HCT116 (cell line): Measurements from ENCODE around the gene HAND1. TPM values are rescaled to one million over a fixed set of nuclear protein-coding genes. Genes with fewer than 3 reads are reported as not detected.

Source experiments
- ATAC-seq: fragments of 200-7000 bp; cut with Tn5 transposase; 2 replicates; pipeline ENCODE4 v1.9.1; 2020; ENCODE audit warnings: mild to moderate bottlenecking, moderate library complexity
- BruUV-seq: library from RNA; stranded (reverse); fragments of 400-500 nt; replicated peaks from 2 replicates; lab custom pipeline; 2021; lab: Mats Ljungman, UMichigan
- CTCF ChIA-PET: fragments of 300-600 bp; sonication (Branson Sonifier 250); formaldehyde crosslinking; loops from one replicate; lab custom pipeline; 2021; ENCODE audit warnings: antibody characterized with exemption; lab: Charles Lee
- POLR2A ChIA-PET: fragments of 300-600, 350-600 bp; sonication (Branson Sonifier 250); formaldehyde crosslinking; loops from one replicate; lab custom pipeline; 2021; ENCODE audit warnings: antibody characterized with exemption; lab: Charles Lee
- RAD21 ChIA-PET, 2 experiments: fragments of 300-600 bp; sonication (Branson Sonifier 250); formaldehyde crosslinking; loops; one replicate each; lab custom pipeline; 2023; ENCODE audit warnings: low total read pairs in 2 of 2; ENCODE audit not compliant: uncharacterized antibody in 2 of 2, unreplicated experiment in 2 of 2, low non-redundant PET in 1 of 2; lab: Charles Lee
- DNase-seq: peaks from one replicate; pipeline ENCODE4 v3.0.0-alpha.2; 2010; ENCODE audit warnings: low read depth, low spot score
- H2AFZ ChIP-seq: fragments of 200-600 bp; shearing (Covaris generic), sonication (generic); 2 replicates; pipeline ENCODE4 v1.6.1; 2017; ENCODE audit warnings: low read depth, mixed run types, mixed read lengths, antibody characterized with exemption, low read length; ENCODE audit not compliant: poor library complexity, severe bottlenecking
- H3K27ac ChIP-seq: 2 replicates; pipeline ENCODE4 v1.5.1; 2012; ENCODE audit warnings: low read depth, low read length
- H3K27me3 ChIP-seq: fragments of 200-600 bp; sonication (generic); 2 replicates; pipeline ENCODE4 v1.6.1; 2016; ENCODE audit warnings: mixed run types, low read length, mixed read lengths; ENCODE audit not compliant: insufficient read depth
- H3K36me3 ChIP-seq, 2 experiments: fragments of 200-500 bp in 1 of 2; fragments of 200-600 bp in 1 of 2; sonication (Bioruptor generic) in 1 of 2; sonication (generic) in 1 of 2; 2 replicates each; pipeline versions ENCODE4 v1.5.1 to v1.6.1; 2014 to 2016; ENCODE audit warnings: low read length in 2 of 2, inconsistent platforms in 1 of 2, mixed read lengths in 1 of 2, mixed run types in 1 of 2; ENCODE audit not compliant: insufficient read depth in 2 of 2, control insufficient read depth in 1 of 2
- H3K4me1 ChIP-seq, 2 experiments: fragments of 200-600 bp in 1 of 2; sonication (generic) in 1 of 2; 2 replicates each; pipeline versions ENCODE4 v1.5.1 to v1.6.1; 2012 to 2017; ENCODE audit warnings: low read length in 2 of 2, inconsistent platforms in 1 of 2, mild to moderate bottlenecking in 1 of 2, mixed read lengths in 1 of 2, mixed run types in 1 of 2, moderate library complexity in 1 of 2; ENCODE audit not compliant: insufficient read depth in 2 of 2, control insufficient read depth in 1 of 2
- H3K4me2 ChIP-seq: fragments of 200-600 bp; sonication (generic); 2 replicates; pipeline ENCODE4 v1.6.1; 2017; ENCODE audit warnings: mixed run types, low read length, mixed read lengths
- H3K4me3 ChIP-seq, 2 experiments: fragments of 200-600 bp in 1 of 2; sonication (generic) in 1 of 2; replicated peaks in 1 of 2; 2 replicates each; pipeline ENCODE4 v1.5.1; 2011 to 2016; ENCODE audit warnings: low read length in 2 of 2, control low read depth in 1 of 2, low read depth in 1 of 2, mild to moderate bottlenecking in 1 of 2, mixed read lengths in 1 of 2, mixed run types in 1 of 2
- H3K79me2 ChIP-seq: fragments of 200-600 bp; sonication (generic); 2 replicates; pipeline ENCODE4 v1.6.1; 2017; ENCODE audit warnings: mild to moderate bottlenecking, mixed run types, low read length, moderate library complexity, mixed read lengths; ENCODE audit not compliant: insufficient read depth
- H3K9ac ChIP-seq: fragments of 200-600 bp; sonication (generic); 2 replicates; pipeline ENCODE4 v1.6.1; 2016; ENCODE audit warnings: low read length, mixed read lengths
- H3K9me2 ChIP-seq: fragments of 200-600 bp; sonication (generic), shearing (Covaris generic); 2 replicates; pipeline ENCODE4 v1.6.1; 2017; ENCODE audit warnings: mixed run types, mild to moderate bottlenecking, moderate library complexity; ENCODE audit not compliant: insufficient read depth
- H3K9me3 ChIP-seq, 2 experiments: fragments of 200-500 bp in 1 of 2; fragments of 200-600 bp in 1 of 2; sonication (Bioruptor generic) in 1 of 2; sonication (generic) in 1 of 2; 2 replicates each; pipeline ENCODE4 v1.6.1; 2014 to 2017; ENCODE audit warnings: low read length in 2 of 2, mixed read lengths in 2 of 2, inconsistent platforms in 1 of 2, low read depth in 1 of 2, mild to moderate bottlenecking in 1 of 2, mixed run types in 1 of 2, moderate library complexity in 1 of 2; ENCODE audit not compliant: control insufficient read depth in 1 of 2, insufficient read depth in 1 of 2
- H4K20me1 ChIP-seq: fragments of 200-600 bp; sonication (generic), shearing (Covaris generic); 2 replicates; pipeline ENCODE4 v1.6.1; 2017; ENCODE audit warnings: mixed run types, mild to moderate bottlenecking, moderate library complexity; ENCODE audit not compliant: insufficient read depth
- ATF3 ChIP-seq: IDR thresholded peaks from 2 replicates; pipeline ENCODE4 v1.6.1; 2012
- CEBPB ChIP-seq: IDR thresholded peaks from 2 replicates; pipeline ENCODE4 v1.6.1; 2012; ENCODE audit warnings: low read depth
- EGR1 ChIP-seq: IDR thresholded peaks from 2 replicates; pipeline ENCODE4 v1.6.1; 2012; ENCODE audit warnings: low read depth
- MAX ChIP-seq: IDR thresholded peaks from 2 replicates; pipeline ENCODE4 v1.6.1; 2012
- SIN3A ChIP-seq: IDR thresholded peaks from 2 replicates; pipeline ENCODE4 v1.6.1; 2012; ENCODE audit warnings: low read depth
- TCF7L2 ChIP-seq: IDR thresholded peaks from 2 replicates; pipeline ENCODE4 v1.7.0; 2011; ENCODE audit warnings: borderline replicate concordance, inconsistent platforms; ENCODE audit not compliant: insufficient read depth, insufficient read length; ENCODE audit errors: extremely low read depth
- ZFX ChIP-seq: fragments of 450-650 bp; IDR thresholded peaks from 2 replicates; pipeline ENCODE4 v1.6.1; 2017
- intact Hi-C: fragments of 100-400 bp; cut with micrococcal nuclease; formaldehyde crosslinking; loops from 2 replicates; pipeline ENCODE4 v1.10.0; 2022
- total RNA-seq: library from RNA; stranded (reverse); gene quantifications from one replicate; pipeline ENCODE4 v1.2.1, GENCODE V29; 2021; ENCODE audit not compliant: unreplicated experiment

The HAND1 gene
- total RNA-seq, 1 experiment from 2014 or later: not detected

- H3K9me3 ChIP-seq: no peaks in the 10 kb centered on the region
- H2AFZ ChIP-seq: no peak overlapping the region
- CTCF ChIA-PET: no interaction called here
- BruUV-seq: no TSS peak
- TF ChIP-seq SIN3A (no peak), TCF7L2 (no peak), ZFX (peak; percentile 85), ATF3 (no peak), MAX (no peak), CEBPB (no peak), EGR1 (peak; percentile 66)
- TF ChIP-seq, all 23 proteins: peak for 2
- ChIA-PET POLR2A (no interaction called here), RAD21 (no interaction called here)
- peak overlapping the region; percentile 55 to 97 for H3K4me3 ChIP-seq
- peaks cover 0 to under 1% of the 10 kb centered on the region in 2 experiments; a peak in 2 of 4 replicates for H3K36me3 ChIP-seq
- peaks cover 3 to 19% of the 10 kb centered on the region in 2 experiments; a peak in 3 of 4 replicates for H3K4me1 ChIP-seq
- intact Hi-C loops: no loop called here
- H3K9me2 ChIP-seq: no peaks in the 10 kb centered on the region
- H3K79me2 ChIP-seq: peaks cover 21% of the 10 kb centered on the region
- peak overlapping the region; percentile 66 for H3K9ac ChIP-seq
- DNase-seq: no peak
- H3K27me3 ChIP-seq: no peaks in the 10 kb centered on the region
- peak overlapping the region; percentile 97 for H3K4me2 ChIP-seq
- H4K20me1 ChIP-seq: no peaks in the 10 kb centered on the region
- peak overlapping the region; percentile 64 for H3K27ac ChIP-seq
- peak; percentile 17; the same call in 1 of the 2 replicates for ATAC-seq
Observed at GRCh38 chr5:154446195-154447088, 31.6 kb downstream of the HAND1 start.
